Subcutaneous abdominal adipose tissue (tissue), 5 donors: ENCODE measurements around the gene RRP36.
A peak's percentile ranks its signal among the peaks of the same experiment; 100 is the strongest.

ENCODE experiments used
- H3K27ac ChIP-seq: one replicate; pipeline ENCODE4 v1.7.0; 2013; ENCODE audit warnings: low read depth, mild to moderate bottlenecking, inconsistent platforms, low read length, moderate library complexity
- H3K27me3 ChIP-seq, 5 donors: one replicate each; pipeline ENCODE4 v1.7.0; 2013; ENCODE audit warnings: low read length in 5 of 5, inconsistent platforms in 1 of 5; ENCODE audit not compliant: control insufficient read depth in 5 of 5, insufficient read depth in 4 of 5
- H3K36me3 ChIP-seq, 5 donors: one replicate each; pipeline ENCODE4 v1.7.0; 2013; ENCODE audit warnings: low read length in 5 of 5; ENCODE audit not compliant: control insufficient read depth in 5 of 5, insufficient read depth in 5 of 5
- H3K4me1 ChIP-seq, 5 donors: one replicate each; pipeline ENCODE4 v1.7.0; 2013; ENCODE audit warnings: low read length in 5 of 5, mild to moderate bottlenecking in 3 of 5, moderate library complexity in 1 of 5; ENCODE audit not compliant: control insufficient read depth in 5 of 5, insufficient read depth in 5 of 5
- H3K4me3 ChIP-seq, 5 donors: one replicate each; pipeline ENCODE4 v1.7.0; 2013; ENCODE audit warnings: low read length in 5 of 5, low read depth in 1 of 5
- H3K9ac ChIP-seq, 5 donors: one replicate each; pipeline ENCODE4 v1.7.0; 2013; ENCODE audit warnings: low read length in 5 of 5, mild to moderate bottlenecking in 4 of 5, moderate library complexity in 3 of 5
- H3K9me3 ChIP-seq, 5 donors: one replicate each; pipeline ENCODE4 v1.7.0; 2013; ENCODE audit warnings: low read length in 5 of 5; ENCODE audit not compliant: control insufficient read depth in 5 of 5
- donor health status: healthy.
- donor health status: healthy.
- donor health status: healthy.
- donor health status: healthy.
- donor health status: healthy.

Gene RRP36

DNA sequence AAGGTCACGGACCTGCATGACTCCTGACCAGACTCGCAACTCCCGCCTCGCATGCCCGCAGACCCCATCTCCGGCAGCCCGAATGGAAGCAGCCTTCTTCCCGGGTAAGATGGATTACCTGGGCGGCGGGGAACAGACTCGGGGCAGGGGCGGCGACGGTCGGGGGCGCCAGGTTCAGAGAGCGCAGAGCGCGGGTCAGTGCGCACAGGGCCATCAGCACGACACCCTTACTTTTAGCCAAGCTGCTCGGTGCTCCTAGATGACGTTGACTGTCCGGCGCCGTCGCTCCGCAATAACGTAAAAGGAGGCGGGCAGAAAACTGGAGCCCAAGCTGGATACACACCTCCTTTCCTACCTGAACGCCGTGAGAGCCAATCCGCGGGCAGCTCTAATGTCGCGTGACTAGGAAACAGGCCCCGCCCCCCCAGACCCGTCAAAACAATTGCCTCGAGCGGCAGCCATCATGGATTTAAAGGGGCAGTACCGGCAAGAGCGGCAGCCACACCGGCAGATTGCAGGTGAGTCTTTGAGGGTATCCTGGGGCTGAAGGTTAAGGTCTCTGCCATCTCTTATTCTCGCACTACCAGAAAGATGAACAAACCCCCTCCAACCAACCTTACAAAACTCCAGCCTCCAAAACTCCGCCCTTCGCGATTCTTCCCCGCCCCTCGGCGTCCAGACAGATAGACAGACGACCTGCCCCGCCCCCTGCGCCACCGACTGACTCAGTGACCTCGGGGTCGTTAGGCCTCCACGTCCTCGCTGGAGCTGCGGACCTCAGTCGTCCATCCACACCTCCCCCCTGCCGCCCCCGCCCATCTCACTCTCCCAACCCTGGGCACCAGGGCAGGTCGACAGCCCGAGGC lies 38.0 kb downstream of the RRP36 start, which contains the start of the genes KLC4 and MRPL2:
Gene KLC4, plus strand, starts transcription at position 464 of the 866 bp plus-strand sequence. CDS start 1,705 bp downstream, outside the sequence.
Gene MRPL2, minus strand, starts transcription at position 267 of the 866 bp plus-strand sequence. Its CDS starts 53 bp downstream, at position 214.
- peak within 1 kb of the TSS; percentile 81 to 96 (median 94) for H3K4me3 ChIP-seq
- H3K4me1 ChIP-seq: peaks cover 5 to 30% (median 27%) of the 10 kb centered on the region in 5 donors
- no peaks in the 10 kb centered on the region for H3K9me3 ChIP-seq
- H3K36me3 ChIP-seq: peaks cover 0 to 31% (median 24%) of the 10 kb centered on the region in 5 donors
- H3K27ac ChIP-seq: peak within 1 kb of the TSS; percentile 84
- H3K9ac ChIP-seq: peak within 1 kb of the TSS; percentile 89 to 96 (median 94)
- no peaks in the 10 kb centered on the region for H3K27me3 ChIP-seq

DNA sequence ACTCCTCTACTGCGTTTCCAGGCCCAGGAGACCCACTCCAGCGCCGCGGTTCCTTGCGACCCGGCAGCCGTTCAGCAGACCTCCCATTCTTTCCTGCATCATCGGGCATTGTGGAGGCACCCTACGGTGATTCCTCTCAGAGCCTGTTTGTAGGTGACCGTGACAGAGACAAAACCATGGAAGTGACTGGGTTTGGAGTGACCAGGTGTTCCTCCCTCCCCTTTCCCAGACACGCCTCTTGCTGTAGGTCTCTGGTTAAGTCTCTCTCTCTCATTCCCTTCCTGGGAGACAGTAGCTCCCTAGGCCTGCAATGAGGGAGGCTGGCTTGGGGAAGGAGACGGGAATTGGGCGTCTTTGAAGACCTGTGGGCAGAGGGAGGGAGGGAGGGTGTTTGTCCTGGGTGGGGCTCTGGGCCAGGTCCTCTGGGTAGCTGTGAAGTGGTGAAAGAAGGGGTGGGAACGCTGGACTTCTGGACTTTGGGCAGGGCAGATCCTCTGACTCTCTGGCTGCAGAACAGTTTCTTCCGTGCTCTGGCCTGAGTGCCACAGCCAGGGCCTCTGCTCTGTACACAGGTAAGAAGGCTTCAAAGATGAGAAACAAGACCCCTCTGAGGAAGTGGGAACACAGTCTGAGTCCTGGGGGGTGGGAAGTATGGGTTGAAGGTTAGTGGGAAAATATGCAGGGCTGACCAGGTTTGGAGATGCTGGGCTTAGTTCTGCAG lies 38.8 kb downstream of the RRP36 start:
- H3K4me3 ChIP-seq: peak overlapping the region; percentile 81 to 95 (median 91)
- no peaks in the 10 kb centered on the region for H3K27me3 ChIP-seq
- H3K9ac ChIP-seq: peak overlapping the region; percentile 86 to 96 (median 94)
- peaks cover 0 to 29% (median 23%) of the 10 kb centered on the region in 5 donors for H3K36me3 ChIP-seq
- peak overlapping the region; percentile 84 for H3K27ac ChIP-seq
- peaks cover 5 to 29% (median 26%) of the 10 kb centered on the region in 5 donors for H3K4me1 ChIP-seq
- H3K9me3 ChIP-seq: no peaks in the 10 kb centered on the region

DNA sequence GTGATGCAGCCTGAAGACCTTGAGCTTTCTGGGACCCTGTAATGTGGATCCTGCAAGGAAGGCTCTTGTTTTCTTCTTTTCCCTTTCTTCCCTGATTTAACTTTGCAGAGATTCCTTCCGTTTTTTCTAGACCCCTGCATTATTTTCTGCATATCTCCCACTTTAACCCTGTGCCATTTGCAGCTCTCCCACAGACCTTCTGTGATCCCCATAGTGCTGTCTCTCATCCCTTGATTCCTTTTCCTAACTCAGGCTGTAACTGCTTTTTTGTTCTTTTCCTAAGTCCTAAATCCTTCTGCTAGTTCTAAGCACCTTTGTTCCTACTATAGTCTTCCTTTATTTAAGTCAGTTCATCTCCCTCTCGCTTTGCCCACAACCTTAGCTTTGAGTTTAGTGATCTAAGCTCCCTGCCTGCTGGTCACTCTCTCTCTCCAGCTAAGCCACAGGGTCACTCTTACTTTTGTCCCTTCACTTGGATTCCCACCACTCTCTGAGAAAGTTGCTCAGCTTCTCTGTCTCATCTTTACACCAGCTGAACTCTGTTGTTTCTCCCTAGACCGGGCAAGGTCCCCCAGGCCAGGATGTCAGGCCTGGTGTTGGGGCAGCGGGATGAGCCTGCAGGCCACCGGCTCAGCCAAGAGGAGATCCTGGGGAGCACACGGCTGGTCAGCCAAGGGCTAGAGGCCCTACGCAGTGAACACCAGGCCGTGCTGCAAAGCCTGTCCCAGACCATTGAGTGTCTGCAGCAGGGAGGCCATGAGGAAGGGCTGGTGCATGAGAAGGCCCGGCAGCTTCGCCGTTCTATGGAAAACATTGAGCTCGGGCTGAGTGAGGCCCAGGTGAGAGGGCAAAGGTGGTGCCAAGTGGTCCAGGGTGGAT lies 39.6 kb downstream of the RRP36 start:
- peaks cover 2 to 29% (median 22%) of the 10 kb centered on the region in 5 donors for H3K36me3 ChIP-seq
- peak overlapping the region in 3 of 5 donors; percentile 13 to 95 (median 91) for H3K9ac ChIP-seq
- no peaks in the 10 kb centered on the region for H3K9me3 ChIP-seq
- H3K4me1 ChIP-seq: peaks cover 5 to 29% (median 26%) of the 10 kb centered on the region in 5 donors
- peak overlapping the region in 4 of 5 donors; percentile 90 to 95 (median 92) for H3K4me3 ChIP-seq
- H3K27me3 ChIP-seq: no peaks in the 10 kb centered on the region
- H3K27ac ChIP-seq: no peak overlapping the region

DNA sequence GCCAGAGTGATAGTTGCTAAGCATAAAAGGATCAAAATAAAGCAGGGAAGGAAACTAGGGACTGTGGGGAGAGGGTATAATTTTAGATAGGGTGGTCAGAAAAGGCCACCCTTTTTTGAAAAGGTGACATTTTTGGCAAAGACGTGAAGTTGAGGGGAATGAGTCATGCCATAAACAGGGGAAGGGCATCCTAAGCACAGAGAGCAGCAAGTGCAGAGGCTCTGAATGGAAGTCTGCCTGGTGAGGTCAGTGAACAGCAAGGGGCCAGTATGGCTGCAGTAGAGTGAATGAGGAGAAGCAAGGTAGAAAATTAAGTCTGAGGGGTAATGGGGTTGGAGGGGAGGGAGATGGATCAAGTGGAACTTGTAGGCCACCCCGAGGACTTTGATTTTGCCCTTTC lies 40.4 kb downstream of the RRP36 start:
- Histone ChIP-seq H3K9ac (no peak overlapping the region), H3K36me3 (peaks cover 2 to 34% (median 26%) of the 10 kb centered on the region in 5 donors), H3K27me3 (no peaks in the 10 kb centered on the region), H3K4me1 (peaks cover 5 to 29% (median 26%) of the 10 kb centered on the region in 5 donors), H3K4me3 (no peak overlapping the region), H3K9me3 (no peaks in the 10 kb centered on the region), H3K27ac (no peak overlapping the region)

DNA sequence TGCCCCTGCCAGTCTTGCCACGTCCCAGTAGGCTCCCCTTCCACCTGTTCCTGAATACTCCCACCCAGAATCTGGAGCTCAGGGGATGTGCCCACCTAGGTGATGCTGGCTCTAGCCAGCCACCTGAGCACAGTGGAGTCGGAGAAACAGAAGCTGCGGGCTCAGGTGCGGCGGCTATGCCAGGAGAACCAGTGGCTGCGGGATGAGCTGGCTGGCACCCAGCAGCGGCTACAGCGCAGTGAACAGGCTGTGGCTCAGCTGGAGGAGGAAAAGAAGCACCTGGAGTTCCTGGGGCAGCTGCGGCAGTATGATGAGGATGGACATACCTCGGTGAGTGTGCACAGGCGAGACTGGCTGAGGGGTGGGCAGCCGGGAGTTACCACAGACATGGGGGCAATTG lies 41.4 kb downstream of the RRP36 start:
- H3K27ac ChIP-seq: no peak overlapping the region
- no peak overlapping the region for H3K9ac ChIP-seq
- no peaks in the 10 kb centered on the region for H3K27me3 ChIP-seq
- peaks cover 2 to 30% (median 22%) of the 10 kb centered on the region in 5 donors for H3K36me3 ChIP-seq
- no peaks in the 10 kb centered on the region for H3K9me3 ChIP-seq
- H3K4me3 ChIP-seq: no peak overlapping the region
- peaks cover 5 to 28% (median 25%) of the 10 kb centered on the region in 5 donors for H3K4me1 ChIP-seq

DNA sequence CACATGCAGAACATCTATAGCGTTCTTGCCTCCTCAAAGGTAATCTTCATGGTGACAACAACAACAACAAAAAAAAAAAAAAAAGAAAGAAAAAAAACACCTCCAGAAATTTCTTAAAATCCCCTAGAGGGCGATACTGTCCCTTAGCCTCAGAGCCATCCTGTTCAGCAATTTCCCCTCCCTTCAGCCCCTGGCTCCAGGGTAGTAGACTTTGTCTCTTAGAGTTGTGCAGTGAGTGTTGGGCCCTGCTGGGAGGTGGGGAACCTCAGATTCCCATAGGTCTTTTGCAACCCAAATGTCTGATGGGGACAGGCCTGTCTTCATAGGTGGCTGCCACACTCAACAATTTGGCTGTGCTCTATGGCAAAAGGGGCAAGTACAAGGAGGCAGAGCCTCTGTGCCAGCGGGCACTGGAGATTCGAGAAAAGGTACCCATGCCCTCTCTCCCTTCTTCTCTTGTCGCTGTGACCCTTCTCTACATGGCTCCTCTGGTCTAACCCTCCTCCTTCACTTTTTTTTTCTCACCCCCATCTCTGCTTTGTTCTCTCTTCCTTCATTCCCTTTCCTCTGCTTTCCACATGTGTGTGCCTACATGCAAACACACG lies 48.7 kb downstream of the RRP36 start:
- Histone ChIP-seq H3K36me3 (peaks cover 5 to 63% (median 55%) of the 10 kb centered on the region in 5 donors), H3K27me3 (peaks cover 0 to 2% (median 0%) of the 10 kb centered on the region in 5 donors), H3K4me1 (no peaks in the 10 kb centered on the region), H3K9ac (no peak overlapping the region), H3K4me3 (no peak overlapping the region), H3K27ac (no peak overlapping the region), H3K9me3 (no peaks in the 10 kb centered on the region)

DNA sequence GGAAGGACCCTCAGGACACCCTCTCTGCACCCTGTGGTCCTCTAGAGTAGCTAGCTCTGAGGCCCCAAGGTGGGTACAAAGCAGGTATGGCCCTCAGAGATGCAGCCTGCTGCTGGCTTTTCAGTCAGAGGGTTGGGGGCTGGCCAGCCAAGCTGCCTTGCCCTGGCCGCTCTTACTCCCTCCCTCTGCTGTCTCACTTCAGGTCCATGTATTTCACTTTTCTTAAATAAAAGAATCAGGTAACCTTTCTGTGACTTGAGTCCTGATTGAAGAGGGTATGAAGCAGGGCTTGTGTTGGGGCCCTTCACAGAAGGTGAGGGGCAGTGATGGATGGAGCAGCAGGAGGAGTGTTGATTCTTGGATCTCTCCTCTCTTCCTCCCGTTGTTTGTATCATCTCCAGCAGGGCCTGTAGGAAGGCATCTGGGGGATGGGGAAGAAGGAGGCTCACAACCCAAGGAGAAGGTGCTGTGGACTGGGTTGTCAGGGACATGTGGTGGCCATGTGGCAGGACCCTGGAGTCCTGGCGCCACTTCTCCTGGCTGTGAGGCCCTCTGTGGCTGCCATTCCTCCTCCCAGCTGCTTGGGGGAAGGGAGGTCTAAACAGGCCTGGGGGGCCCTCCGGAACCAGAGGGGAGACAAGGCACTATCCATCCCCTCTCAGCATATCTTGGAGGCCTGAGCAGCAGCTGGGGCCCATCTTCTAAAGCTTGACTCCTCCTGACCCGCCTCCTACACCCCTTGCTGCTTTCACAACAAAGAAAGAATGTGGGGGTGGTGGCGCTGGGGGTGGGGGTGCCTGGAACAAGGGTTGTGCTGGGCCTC lies 53.6 kb downstream of the RRP36 start:
- Histone ChIP-seq H3K27ac (no peak overlapping the region), H3K9me3 (no peaks in the 10 kb centered on the region), H3K4me1 (peaks cover 0 to 15% (median 13%) of the 10 kb centered on the region in 5 donors), H3K4me3 (no peak overlapping the region), H3K9ac (no peak overlapping the region), H3K27me3 (peaks cover 2 to 22% (median 15%) of the 10 kb centered on the region in 5 donors), H3K36me3 (peaks cover 2 to 46% (median 39%) of the 10 kb centered on the region in 5 donors)

DNA sequence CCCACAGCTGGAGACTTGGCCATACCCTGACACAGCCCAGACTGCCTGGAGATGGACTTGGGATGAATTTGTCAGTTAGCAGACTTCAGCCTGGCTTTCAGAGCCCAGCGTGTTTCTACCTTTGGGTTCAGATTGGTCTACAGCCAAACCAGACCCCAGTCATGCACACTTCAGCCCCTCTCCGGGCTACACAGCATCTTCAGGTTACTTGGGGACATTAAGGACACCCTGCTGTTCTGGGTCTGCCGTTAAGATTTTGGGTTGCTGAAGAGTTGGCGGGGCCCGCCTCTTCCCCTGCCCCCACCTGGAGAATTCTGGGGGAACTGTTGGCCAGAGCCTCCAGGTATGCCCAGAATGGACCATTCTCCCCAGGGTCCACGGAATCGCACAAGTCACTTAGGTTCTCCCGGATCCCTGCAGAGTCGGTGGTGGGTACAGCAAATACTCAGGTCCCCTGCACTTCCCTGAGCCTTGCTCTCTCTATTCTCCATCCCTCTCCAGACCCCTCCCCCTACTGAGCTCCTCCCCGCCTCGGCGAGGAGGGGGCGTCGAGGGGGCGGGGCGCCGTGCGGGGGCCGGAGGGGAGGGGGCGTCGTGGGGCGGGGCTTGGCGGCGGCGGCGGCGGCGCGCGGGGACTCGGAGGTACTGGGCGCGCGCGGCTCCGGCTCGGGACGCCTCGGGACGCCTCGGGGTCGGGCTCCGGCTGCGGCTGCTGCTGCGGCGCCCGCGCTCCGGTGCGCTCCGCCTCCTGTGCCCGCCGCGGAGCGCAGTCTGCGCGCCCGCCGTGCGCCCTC lies 54.4 kb downstream of the RRP36 start, which contains the start of gene PTK7:
Gene PTK7, plus strand, starts transcription at position 645 of the 794 bp plus-strand sequence. CDS start 175 bp downstream, outside the sequence.
- Histone ChIP-seq H3K27ac (no peak within 1 kb of the TSS), H3K9me3 (no peaks in the 10 kb centered on the region), H3K4me3 (peak within 1 kb of the TSS in 4 of 5 donors; percentile 51 to 61 (median 53)), H3K4me1 (peaks cover 0 to 15% (median 13%) of the 10 kb centered on the region in 5 donors), H3K36me3 (peaks cover 2 to 40% (median 35%) of the 10 kb centered on the region in 5 donors), H3K9ac (peak within 1 kb of the TSS in 2 of 5 donors; percentile 39 to 47), H3K27me3 (peaks cover 2 to 22% (median 15%) of the 10 kb centered on the region in 5 donors)
